Measurements from ENCODE around the gene ZC3H7A. TPM values are rescaled to one million over a fixed set of nuclear protein-coding genes. Genes with fewer than 3 reads are reported as not detected.

The ZC3H7A gene
- total and polyA plus RNA-seq, 2 of the 4 experiments (the other 2 are of a cell fraction) = 22.2 to 53.9 TPM

GRCh38 chr16:11742536-11743307 is 54.3 kb downstream of the ZC3H7A start, which contains the start of gene TXNDC11:
Gene TXNDC11 (minus strand): TSS chr16:11742857. CDS start chr16:11742730, 127 bp downstream.
- Histone ChIP-seq H3K36me3 (ENCODE audit: control insufficient read depth, insufficient read depth, low read length) (no peaks in the 10 kb centered on the region), H3K9ac (ENCODE audit: low read depth, low read length) (peak within 1 kb of the TSS; percentile 91), H2AK5ac (ENCODE audit: low read depth, low read length) (peak within 1 kb of the TSS; percentile 99), H3K9me1 (ENCODE audit: insufficient read depth, low read length) (peaks cover 8% of the 10 kb centered on the region), H3K4ac (ENCODE audit: low read depth, low read length) (peak within 1 kb of the TSS; percentile 93), H2BK20ac (ENCODE audit: low read depth, low read length) (no peak within 1 kb of the TSS), H3K9me3 (ENCODE audit: control insufficient read depth, insufficient read depth, low read length) (no peaks in the 10 kb centered on the region), H3K4me1 (ENCODE audit: control insufficient read depth, insufficient read depth, low read length) (peaks cover 9% of the 10 kb centered on the region), H4K5ac (ENCODE audit: low read depth, low read length) (peak within 1 kb of the TSS; percentile 67), H2AK9ac (replicated peaks; ENCODE audit: low read depth, low read length, poor library complexity) (peak within 1 kb of the TSS; percentile 98), H2BK15ac (ENCODE audit: low read depth, low read length) (no peak within 1 kb of the TSS; the same call in 2 of the 3 replicates), H3K4me2 (ENCODE audit: low read depth, low read length) (peak within 1 kb of the TSS; percentile 92), H4K20me1 (ENCODE audit: insufficient read depth, low read length) (peaks cover 28% of the 10 kb centered on the region; the same call in 1 of the 2 replicates), H3K23ac (ENCODE audit: low read depth, low read length) (peak within 1 kb of the TSS; percentile 93), H4K91ac (ENCODE audit: insufficient read depth, low read depth, low read length) (peak within 1 kb of the TSS; percentile 90), H3K14ac (replicated peaks; ENCODE audit: low read depth, low read length) (peak within 1 kb of the TSS; percentile 87), H3K27me3 (ENCODE audit: control insufficient read depth, insufficient read depth, low read length) (no peaks in the 10 kb centered on the region), H2BK120ac (ENCODE audit: low read depth, low read length) (peak within 1 kb of the TSS; percentile 74), H2AFZ (replicated peaks; ENCODE audit: low read length, poor library complexity) (peak within 1 kb of the TSS; percentile 95), H3K56ac (ENCODE audit: extremely low read depth, insufficient read depth, low read length) (peak within 1 kb of the TSS; percentile 85), H4K8ac (ENCODE audit: low read depth in 2 of 2, low read length in 2 of 2) (peak within 1 kb of the TSS; percentile 74 to 97), H3K18ac (ENCODE audit: low read depth, low read length) (peak within 1 kb of the TSS; percentile 70), H2BK5ac (ENCODE audit: low read depth, low read length, poor library complexity, severe bottlenecking) (peak within 1 kb of the TSS; percentile 75), H3K27ac (ENCODE audit: insufficient read depth, low read length) (peak within 1 kb of the TSS; percentile 64), H3K4me3 (ENCODE audit: insufficient read depth, low read depth, low read length) (peak within 1 kb of the TSS; percentile 75), H3K79me1 (ENCODE audit: low read depth in 1 of 2, low read length in 2 of 2) (peaks cover 10 to 43% of the 10 kb centered on the region in 2 experiments; a peak in 3 of 4 replicates)
- TF ChIP-seq SMC3 (IDR thresholded peaks at IDR 0.05; ENCODE audit: low read depth, low read length) (no peak), FOS (IDR thresholded peaks at IDR 0.05; ENCODE audit: low read depth, low read length) (no peak), MAZ (IDR thresholded peaks at IDR 0.05; ENCODE audit: borderline replicate concordance, low read depth, low read length) (peak; percentile 81; the same call in 1 of the 2 replicates), MXI1 (IDR thresholded peaks at IDR 0.05; ENCODE audit: borderline replicate concordance, low read depth, low read length) (peak; percentile 44), ELK1 (IDR thresholded peaks at IDR 0.05; ENCODE audit: borderline replicate concordance, low read depth, low read length) (no peak), POLR2A (IDR thresholded peaks at IDR 0.05; ENCODE audit: low read depth, low read length) (peak; percentile 98), NFE2L2 (IDR thresholded peaks at IDR 0.05; ENCODE audit: low read depth, low read length) (no peak), CEBPB (IDR thresholded peaks at IDR 0.05; ENCODE audit: low read depth, low read length) (no peak), BHLHE40 (IDR thresholded peaks at IDR 0.05; ENCODE audit: low read depth, low read length) (no peak)
- TF ChIP-seq, protein P1, sequence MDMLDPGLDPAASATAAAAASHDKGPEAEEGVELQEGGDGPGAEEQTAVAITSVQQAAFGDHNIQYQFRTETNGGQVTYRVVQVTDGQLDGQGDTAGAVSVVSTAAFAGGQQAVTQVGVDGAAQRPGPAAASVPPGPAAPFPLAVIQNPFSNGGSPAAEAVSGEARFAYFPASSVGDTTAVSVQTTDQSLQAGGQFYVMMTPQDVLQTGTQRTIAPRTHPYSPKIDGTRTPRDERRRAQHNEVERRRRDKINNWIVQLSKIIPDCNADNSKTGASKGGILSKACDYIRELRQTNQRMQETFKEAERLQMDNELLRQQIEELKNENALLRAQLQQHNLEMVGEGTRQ (IDR thresholded peaks at IDR 0.05; ENCODE audit: low read depth, low read length) = peak; percentile 40; the same call in 1 of the 2 replicates
- intact Hi-C loops (cut with micrococcal nuclease) (no loop called here), dilution Hi-C loops (cut with HindIII; ENCODE audit: low sequenced_read_pairs, unreplicated experiment) (no loop called here), in situ Hi-C loops (cut with MboI; ENCODE audit: low sequenced_read_pairs) (no loop called here)
- peak; percentile 96 for DNase-seq
- POLR2A ChIA-PET (ENCODE audit: unreplicated experiment) = interaction anchor here (0.5 to 0.6 kb wide), 3 partner anchors 13 to 54 kb away, joined by 3 to 4 read pairs (median 3); no protein-coding TSS in a partner anchor
- CTCF ChIA-PET = interaction anchor here (0.6 to 1.1 kb wide), 3 partner anchors 34 to 268 kb away, joined by 3 read pairs; no protein-coding TSS in a partner anchor
- peak; percentile 98 for ATAC-seq (ENCODE audit: low read depth)
- 1% methylated on average over 66 of the region's 96 CpGs; no CpG with 5 or more reads in 1 of the 2 experiments for WGBS, 2 experiments (ENCODE audit: extremely low coverage in 2 of 2, insufficient read length in 1 of 2)
- no TSS peak for BruUV-seq (replicated peaks)

All from IMR-90 (cell line).